Lower leg skin (tissue), 3 donors: ENCODE data around the gene ZNF765.

ENCODE experiments used
- CTCF ChIP-seq, 3 donors: fragments of 450-650 bp; IDR thresholded peaks; one replicate each; pipeline ENCODE4 v1.5.1; 2016; ENCODE audit warnings: antibody characterized with exemption in 3 of 3, mild to moderate bottlenecking in 3 of 3, moderate library complexity in 2 of 3
- POLR2A ChIP-seq, 2 donors: fragments of 450-650 bp; IDR thresholded peaks; one replicate each; pipeline ENCODE4 v1.6.1; 2016 to 2017; ENCODE audit warnings: antibody characterized with exemption in 2 of 2, mild to moderate bottlenecking in 1 of 2, moderate library complexity in 1 of 2

GRCh38 chr19:53389978-53390377 lies 5.0 kb upstream of the ZNF765 start:
- no peak for TF ChIP-seq POLR2A (IDR thresholded peaks at IDR 0.05)
- TF ChIP-seq CTCF (IDR thresholded peaks at IDR 0.05), result no peak
